Tibial nerve (tissue), 4 donors: Measurements from ENCODE around the gene COL6A5.
"Not testable (repeated sequence)": the region's sequence is repeated elsewhere in the genome, so short reads cannot be mapped to it uniquely, and the experiment has no call there.

ENCODE experiments used
- CTCF ChIP-seq, 5 experiments: fragments of 200-600 bp in 3 of 5; fragments of 450-650 bp in 2 of 5; sonication (generic) in 3 of 5; IDR thresholded peaks; one replicate each; pipeline ENCODE4 v1.5.1; 2016 to 2019; ENCODE audit warnings: antibody characterized with exemption in 5 of 5, mild to moderate bottlenecking in 3 of 5, moderate library complexity in 2 of 5
- EP300 ChIP-seq, 2 donors: sonication (generic); formaldehyde crosslinking; IDR thresholded peaks; one replicate each; pipeline ENCODE4 v1.6.1; 2017; ENCODE audit warnings: antibody characterized with exemption in 2 of 2, mild to moderate bottlenecking in 1 of 2

GRCh38 chr3:130408253-130408652, 62.8 kb downstream of the COL6A5 start:
- TF ChIP-seq CTCF, EP300 (IDR thresholded peaks at IDR 0.05): not testable (repeated sequence)
